Measurements from ENCODE around the gene AKAP9. TPM values are rescaled to one million over a fixed set of nuclear protein-coding genes. Genes with fewer than 3 reads are reported as not detected.
"Not testable (repeated sequence)": the region's sequence is repeated elsewhere in the genome, so short reads cannot be mapped to it uniquely, and the experiment has no call there.

Gene AKAP9
- polyA plus RNA-seq, 4 donors: 74.0 to 93.3 (median 80.9) TPM

- DNase-seq (ENCODE audit: low read depth in 4 of 4, low spot score in 3 of 4): no peak
Measured at GRCh38 chr7:91999631-92000565, 59.2 kb downstream of the AKAP9 start.

- DNase-seq (ENCODE audit: low read depth in 4 of 4, low spot score in 3 of 4): no peak
Measured at GRCh38 chr7:92002720-92003119, 62.1 kb downstream of the AKAP9 start.

- no peak for DNase-seq (ENCODE audit: low read depth in 4 of 4, low spot score in 3 of 4)
Measured at GRCh38 chr7:92006046-92006445, 65.4 kb downstream of the AKAP9 start.

GRCh38 chr7:92010215-92010614 is 69.6 kb downstream of the AKAP9 start:
- no peak for DNase-seq (ENCODE audit: low read depth in 4 of 4, low spot score in 3 of 4)

GRCh38 chr7:92013611-92014010 is 72.9 kb downstream of the AKAP9 start:
- DNase-seq (ENCODE audit: low read depth in 4 of 4, low spot score in 3 of 4): no peak

- DNase-seq (ENCODE audit: low read depth in 4 of 4, low spot score in 3 of 4): no peak
Measured at GRCh38 chr7:92020636-92021035, 80.0 kb downstream of the AKAP9 start.

- DNase-seq (ENCODE audit: low read depth in 4 of 4, low spot score in 3 of 4): no peak
Measured at GRCh38 chr7:92025260-92025659, 84.6 kb downstream of the AKAP9 start.

GRCh38 chr7:92026635-92027034 is 86.0 kb downstream of the AKAP9 start:
- not testable (repeated sequence) for DNase-seq (ENCODE audit: low read depth in 4 of 4, low spot score in 3 of 4)

GRCh38 chr7:92027128-92027527 is 86.5 kb downstream of the AKAP9 start:
- DNase-seq (ENCODE audit: low read depth in 4 of 4, low spot score in 3 of 4): not testable (repeated sequence)

- DNase-seq (ENCODE audit: low read depth in 4 of 4, low spot score in 3 of 4): no peak
Measured at GRCh38 chr7:92028226-92028625, 87.6 kb downstream of the AKAP9 start.

GRCh38 chr7:92028686-92029085 is 88.0 kb downstream of the AKAP9 start:
- DNase-seq (ENCODE audit: low read depth in 4 of 4, low spot score in 3 of 4): no peak

- DNase-seq (ENCODE audit: low read depth in 4 of 4, low spot score in 3 of 4): no peak
Measured at GRCh38 chr7:92034116-92034515, 93.5 kb downstream of the AKAP9 start.

- DNase-seq (ENCODE audit: low read depth in 4 of 4, low spot score in 3 of 4): no peak
Measured at GRCh38 chr7:92035576-92035975, 94.9 kb downstream of the AKAP9 start.

- DNase-seq (ENCODE audit: low read depth in 4 of 4, low spot score in 3 of 4): no peak
Measured at GRCh38 chr7:92039900-92040299, 99.2 kb downstream of the AKAP9 start.

GRCh38 chr7:92042056-92042737 is 101.5 kb downstream of the AKAP9 start:
- no peak for DNase-seq (ENCODE audit: low read depth in 4 of 4, low spot score in 3 of 4)

- no peak for DNase-seq (ENCODE audit: low read depth in 4 of 4, low spot score in 3 of 4)
Measured at GRCh38 chr7:92043098-92043497, 102.4 kb downstream of the AKAP9 start.

- no peak for DNase-seq (ENCODE audit: low read depth in 4 of 4, low spot score in 3 of 4)
Measured at GRCh38 chr7:92043637-92044036, 103.0 kb downstream of the AKAP9 start.

- DNase-seq (ENCODE audit: low read depth in 4 of 4, low spot score in 3 of 4): no peak
Measured at GRCh38 chr7:92044148-92044547, 103.5 kb downstream of the AKAP9 start.

GRCh38 chr7:92044940-92045339 is 104.3 kb downstream of the AKAP9 start:
- DNase-seq (ENCODE audit: low read depth in 4 of 4, low spot score in 3 of 4): no peak

GRCh38 chr7:92051655-92052054 is 111.0 kb downstream of the AKAP9 start:
- no peak for DNase-seq (ENCODE audit: low read depth in 4 of 4, low spot score in 3 of 4)

GRCh38 chr7:92052159-92052558 is 111.5 kb downstream of the AKAP9 start:
- DNase-seq (ENCODE audit: low read depth in 4 of 4, low spot score in 3 of 4): no peak

GRCh38 chr7:92052684-92053083 is 112.0 kb downstream of the AKAP9 start:
- no peak for DNase-seq (ENCODE audit: low read depth in 4 of 4, low spot score in 3 of 4)
